Breast epithelium (tissue), 3 donors: ENCODE data around the gene IL19.

Experiments used
- CTCF ChIP-seq, 3 donors: fragments of 450-650 bp; IDR thresholded peaks; one replicate each; pipeline ENCODE4 v1.5.1; 2016 to 2017; ENCODE audit warnings: antibody characterized with exemption in 3 of 3, mild to moderate bottlenecking in 3 of 3, moderate library complexity in 3 of 3
- POLR2A ChIP-seq: fragments of 450-650 bp; IDR thresholded peaks from one replicate; pipeline ENCODE4 v1.6.1; 2016; ENCODE audit warnings: antibody characterized with exemption, mild to moderate bottlenecking, moderate library complexity

- TF ChIP-seq CTCF (IDR thresholded peaks at IDR 0.05) (no peak), POLR2A (no peak)
Observed at GRCh38 chr1:206834711-206835110, 64.1 kb downstream of the IL19 start.
